Esophagus (tissue), 2 donors: Measurements from ENCODE around the gene LCN12. TPM values are rescaled to one million over a fixed set of nuclear protein-coding genes. Genes with fewer than 3 reads are reported as not detected.

Source experiments
- H3K27ac ChIP-seq, 2 donors: one replicate each; pipeline ENCODE4 v1.5.1; 2013; ENCODE audit warnings: low read depth in 2 of 2, mild to moderate bottlenecking in 2 of 2, inconsistent platforms in 1 of 2, low read length in 1 of 2, moderate library complexity in 1 of 2
- H3K27me3 ChIP-seq, 2 donors: one replicate each; pipeline ENCODE4 v1.6.1; 2013; ENCODE audit warnings: low read length in 2 of 2, control low read depth in 1 of 2, mild to moderate bottlenecking in 1 of 2; ENCODE audit not compliant: insufficient read depth in 2 of 2, control insufficient read depth in 1 of 2
- H3K36me3 ChIP-seq, 2 donors: one replicate each; pipeline ENCODE4 v1.6.1; 2013; ENCODE audit warnings: low read length in 1 of 2; ENCODE audit not compliant: control insufficient read depth in 2 of 2, insufficient read depth in 2 of 2
- H3K4me1 ChIP-seq, 2 donors: one replicate each; pipeline ENCODE4 v1.6.1; 2013; ENCODE audit warnings: low read length in 1 of 2; ENCODE audit not compliant: control insufficient read depth in 2 of 2, insufficient read depth in 2 of 2
- H3K4me3 ChIP-seq, 2 donors: one replicate each; pipeline ENCODE4 v1.5.1; 2013; ENCODE audit warnings: low read length in 2 of 2, mild to moderate bottlenecking in 2 of 2, low read depth in 1 of 2, moderate library complexity in 1 of 2
- H3K9me3 ChIP-seq, 2 donors: one replicate each; pipeline ENCODE4 v1.6.1; 2013; ENCODE audit warnings: mild to moderate bottlenecking in 2 of 2, low read depth in 1 of 2, low read length in 1 of 2, moderate library complexity in 1 of 2; ENCODE audit not compliant: control insufficient read depth in 2 of 2, insufficient read depth in 1 of 2
- WGBS, 2 donors: extraction: QIAGEN DNeasy Blood & Tissue Kit; methylation state at CpG; one replicate each; pipeline ENCODE4 v1.1.7; 2013; 5-methylcytosine and 5-hydroxymethylcytosine counted together
- polyA plus RNA-seq, 2 donors: library from polyadenylated mRNA; stranded (reverse); fragments of 200-250 nt; gene quantifications; one replicate each; pipeline ENCODE4 v1.2.3, GENCODE V29; 2013
- donor health status: healthy with polysubstance abuse.
- donor health status: Bipolar disorder and iron deficiency.

The LCN12 gene, protein sequence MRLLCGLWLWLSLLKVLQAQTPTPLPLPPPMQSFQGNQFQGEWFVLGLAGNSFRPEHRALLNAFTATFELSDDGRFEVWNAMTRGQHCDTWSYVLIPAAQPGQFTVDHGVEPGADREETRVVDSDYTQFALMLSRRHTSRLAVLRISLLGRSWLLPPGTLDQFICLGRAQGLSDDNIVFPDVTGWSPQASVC
- under 1 TPM; 0.24 to 0.77 TPM for polyA plus RNA-seq

DNA sequence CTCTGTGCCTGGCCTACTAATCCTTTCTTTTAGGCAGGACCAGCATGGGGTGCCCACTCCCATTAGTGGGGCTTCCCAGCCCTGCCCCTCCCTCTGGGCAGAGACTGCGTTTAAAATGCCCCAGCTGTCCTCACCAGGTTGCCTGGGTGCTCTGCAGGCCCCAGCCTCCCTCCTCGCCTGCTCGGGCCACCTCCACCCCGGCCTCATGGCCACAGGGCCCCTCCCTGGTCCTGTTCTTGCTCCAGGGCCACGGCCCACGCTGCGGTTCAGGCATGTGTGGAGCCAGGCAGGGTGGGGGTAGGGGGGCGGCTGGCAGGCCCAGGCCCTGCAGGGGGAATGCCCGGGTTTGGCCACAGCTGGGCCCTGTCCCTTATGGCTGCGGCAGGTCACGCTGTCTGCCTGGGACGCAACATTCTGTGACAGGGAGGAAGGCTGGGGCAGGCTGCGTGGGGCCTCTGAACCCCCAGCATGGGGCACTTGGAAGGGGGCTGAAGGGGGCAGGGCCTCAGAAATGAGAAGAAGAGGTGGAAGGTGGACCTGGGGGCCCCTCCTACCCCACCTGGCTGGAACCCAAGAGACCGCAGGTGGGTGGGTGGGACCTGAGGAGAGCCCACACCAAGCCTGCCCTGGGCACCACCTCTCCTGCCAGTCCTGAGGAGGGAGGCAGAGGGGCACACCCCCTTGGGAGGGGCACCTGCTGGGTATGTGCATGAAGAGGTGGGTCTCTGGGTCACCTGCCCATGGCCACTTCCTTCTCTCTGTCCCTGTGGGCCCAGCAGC lies at the start of gene LCN12:
LCN12 (plus strand) TSS at position 733 of the 780 bp plus-strand sequence. CDS start 55 bp downstream, outside the sequence.
- Histone ChIP-seq H3K27me3 (no peaks in the 10 kb centered on the region), H3K36me3 (no peaks in the 10 kb centered on the region), H3K27ac (no peak within 1 kb of the TSS), H3K4me3 (no peak within 1 kb of the TSS), H3K9me3 (no peaks in the 10 kb centered on the region), H3K4me1 (peaks cover 3 to 7% of the 10 kb centered on the region in 2 donors)
- 82% methylated on average over 14 of the region's 14 CpGs for WGBS, 2 donors

DNA sequence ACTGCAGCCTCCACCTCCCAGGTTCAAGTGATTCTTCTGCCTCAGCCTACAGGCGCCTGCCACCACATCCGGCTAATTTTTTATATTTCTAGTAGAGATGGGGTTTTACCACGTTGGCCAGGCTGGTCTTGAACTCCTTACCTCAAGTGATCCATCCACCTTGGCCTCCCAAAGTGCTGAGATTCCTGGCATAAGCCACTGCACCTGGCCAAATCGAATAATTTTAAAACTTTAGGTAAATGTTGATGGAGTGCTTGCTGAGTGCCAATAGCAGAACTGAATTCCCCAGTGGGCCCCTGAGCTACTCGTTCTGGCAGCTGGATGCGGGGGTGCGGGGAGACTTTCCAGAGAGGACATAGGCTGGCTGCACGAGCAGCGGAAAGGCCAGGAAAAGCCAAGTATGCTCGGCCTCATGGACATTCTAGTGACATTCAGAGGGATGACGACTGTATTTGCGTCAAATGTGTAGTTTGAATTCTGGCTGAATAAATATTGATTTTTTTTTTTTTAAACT lies 49.0 kb upstream of the LCN12 start:
- Histone ChIP-seq H3K4me1 (peaks cover 7 to 24% of the 10 kb centered on the region in 2 donors), H3K36me3 (peaks cover 7 to 21% of the 10 kb centered on the region in 2 donors), H3K27ac (peak overlapping the region; percentile 97 to 99), H3K9me3 (no peaks in the 10 kb centered on the region), H3K4me3 (no peak overlapping the region), H3K27me3 (no peaks in the 10 kb centered on the region)
- 50 to 55% methylated on average over 12 of the region's 12 CpGs for WGBS, 2 donors

DNA sequence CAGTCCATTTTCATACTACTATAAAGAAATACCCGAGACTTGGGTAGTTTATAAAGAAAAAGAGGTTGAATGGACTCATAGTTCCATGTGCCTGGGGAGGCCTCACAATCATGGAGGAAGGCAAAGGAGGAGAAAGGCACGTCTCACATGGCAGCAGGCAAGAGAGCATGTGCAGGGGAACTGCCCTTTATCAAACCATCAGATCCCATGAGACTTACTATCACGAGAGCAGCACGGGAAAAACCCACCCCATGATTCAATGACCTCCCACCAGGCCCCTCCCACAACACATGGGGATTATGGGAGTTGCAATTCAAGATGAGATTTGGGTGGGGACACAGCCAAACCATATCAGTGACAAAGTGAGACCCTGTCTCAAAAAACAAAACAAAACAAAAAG lies 45.8 kb upstream of the LCN12 start:
- no peak overlapping the region for H3K27ac ChIP-seq
- WGBS, 2 donors = 77 to 79% methylated on average over 4 of the region's 4 CpGs
- peaks cover 10 to 37% of the 10 kb centered on the region in 2 donors for H3K36me3 ChIP-seq

DNA sequence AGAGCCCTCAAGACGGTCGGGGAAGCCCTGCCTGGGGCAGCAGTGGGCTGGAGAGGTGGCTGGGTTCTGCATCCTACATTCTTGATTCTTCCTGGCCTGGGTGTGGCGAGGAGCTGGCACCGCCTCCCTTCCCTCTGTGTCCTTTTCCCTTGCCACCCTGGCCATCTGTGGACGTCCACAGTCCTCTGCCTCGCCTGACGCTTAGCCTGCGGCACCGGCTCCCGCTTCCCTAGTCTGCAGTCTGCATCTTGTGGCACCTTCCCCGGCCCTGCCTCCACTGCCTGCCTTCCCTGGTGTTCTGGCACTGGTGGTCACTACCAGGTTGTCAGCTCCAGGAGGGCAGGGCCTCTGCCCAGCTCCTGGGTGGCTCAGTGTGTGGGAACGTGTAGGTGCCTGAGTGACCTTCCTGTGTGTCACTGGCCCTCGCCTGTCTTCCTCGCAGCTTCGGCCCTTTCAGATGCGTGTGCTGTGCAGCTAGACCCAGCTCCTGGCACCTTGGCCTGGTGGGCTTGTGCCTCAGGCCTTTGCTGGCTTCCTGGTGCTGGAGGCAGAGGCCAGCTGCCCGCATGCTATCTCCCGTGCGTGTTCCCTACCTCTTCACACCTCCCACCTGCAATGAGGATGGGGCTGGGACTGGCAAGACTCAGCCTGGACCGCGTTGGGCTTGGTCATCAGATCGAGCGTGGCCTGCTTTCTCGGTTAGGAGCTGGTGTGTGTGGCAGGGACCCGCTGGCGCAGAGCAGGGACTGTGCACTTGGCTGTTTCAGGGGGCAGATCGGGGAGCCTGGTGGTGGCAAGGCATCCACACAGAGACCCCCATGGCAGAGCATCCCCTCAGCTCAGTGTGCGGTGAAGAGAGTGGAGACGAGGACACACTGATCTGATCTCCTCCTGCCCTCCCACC lies 44.8 kb upstream of the LCN12 start:
- Histone ChIP-seq H3K4me3 (no peak overlapping the region), H3K9me3 (no peaks in the 10 kb centered on the region), H3K4me1 (peaks cover 1 to 2% of the 10 kb centered on the region in 2 donors), H3K27ac (no peak overlapping the region), H3K27me3 (no peaks in the 10 kb centered on the region), H3K36me3 (peaks cover 10 to 37% of the 10 kb centered on the region in 2 donors)
- 94 to 96% methylated on average over 29 of the region's 29 CpGs for WGBS, 2 donors

More for the DNA sequence above, 45.8 kb upstream of the LCN12 start:
- H3K4me3 ChIP-seq = no peak overlapping the region
- no peaks in the 10 kb centered on the region for H3K9me3 ChIP-seq
- peaks cover 7 to 12% of the 10 kb centered on the region in 2 donors for H3K4me1 ChIP-seq
- H3K27me3 ChIP-seq = no peaks in the 10 kb centered on the region

DNA sequence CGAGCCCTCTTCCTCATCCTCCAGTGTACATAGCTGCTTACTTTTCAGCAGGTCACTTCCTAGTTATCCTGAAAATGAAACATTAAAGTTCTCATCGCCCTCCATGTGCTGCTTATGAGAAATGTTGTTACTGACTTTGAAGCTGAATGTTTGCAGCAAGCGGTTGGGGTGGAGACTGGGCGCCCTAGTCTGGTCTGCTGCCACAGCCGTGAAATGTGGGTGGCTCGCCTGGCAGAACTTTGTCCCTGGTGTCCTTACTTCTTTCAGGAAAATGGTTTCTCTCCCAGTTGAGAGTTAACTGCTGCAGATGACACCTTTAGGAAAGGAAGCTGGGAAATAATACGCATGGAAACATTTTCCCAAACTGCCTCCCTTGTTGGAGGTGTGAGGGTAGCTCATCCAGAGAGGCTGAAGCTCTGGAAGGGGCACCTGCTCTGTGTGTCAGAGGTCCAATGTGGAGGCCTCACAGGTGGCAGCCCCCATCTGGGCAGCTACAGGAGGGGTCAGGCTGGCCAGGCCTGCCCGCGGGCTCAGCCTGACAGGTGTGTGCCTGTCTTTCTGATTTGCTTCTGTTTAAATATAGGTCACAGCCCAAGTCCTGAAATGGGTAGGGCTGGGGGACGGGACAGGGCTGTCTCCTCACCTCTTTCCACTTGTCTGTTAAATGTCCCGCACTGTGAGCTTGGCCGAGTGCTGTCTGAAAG lies 41.7 kb upstream of the LCN12 start:
- WGBS, 2 donors = 87 to 92% methylated on average over 12 of the region's 12 CpGs
- Histone ChIP-seq H3K27ac (no peak overlapping the region), H3K4me3 (no peak overlapping the region), H3K4me1 (no peaks in the 10 kb centered on the region), H3K36me3 (peaks cover 10 to 52% of the 10 kb centered on the region in 2 donors), H3K27me3 (no peaks in the 10 kb centered on the region), H3K9me3 (no peaks in the 10 kb centered on the region)

DNA sequence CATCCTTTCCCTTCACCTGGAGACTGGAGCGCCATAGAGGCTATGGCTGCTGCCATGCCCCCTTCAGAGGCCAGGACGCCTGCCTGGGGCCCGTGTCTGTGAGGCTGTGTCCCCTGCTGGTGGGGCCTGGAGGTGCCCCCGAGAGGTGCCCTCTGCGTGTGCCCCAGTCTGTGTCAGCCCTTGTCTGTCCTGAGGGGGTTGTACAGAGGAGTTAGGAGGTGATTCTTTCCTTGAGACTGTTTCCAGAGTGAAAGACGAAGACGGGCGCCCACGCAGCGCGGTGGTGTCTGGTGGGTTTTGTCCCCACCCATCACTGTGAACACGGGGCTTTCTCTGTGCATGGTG lies 41.2 kb upstream of the LCN12 start:
- 90% methylated on average over 12 of the region's 12 CpGs for WGBS, 2 donors
- peaks cover 10 to 56% of the 10 kb centered on the region in 2 donors for H3K36me3 ChIP-seq
- no peaks in the 10 kb centered on the region for H3K4me1 ChIP-seq
- no peaks in the 10 kb centered on the region for H3K27me3 ChIP-seq
- no peak overlapping the region for H3K4me3 ChIP-seq
- no peak overlapping the region for H3K27ac ChIP-seq
- H3K9me3 ChIP-seq = no peaks in the 10 kb centered on the region

DNA sequence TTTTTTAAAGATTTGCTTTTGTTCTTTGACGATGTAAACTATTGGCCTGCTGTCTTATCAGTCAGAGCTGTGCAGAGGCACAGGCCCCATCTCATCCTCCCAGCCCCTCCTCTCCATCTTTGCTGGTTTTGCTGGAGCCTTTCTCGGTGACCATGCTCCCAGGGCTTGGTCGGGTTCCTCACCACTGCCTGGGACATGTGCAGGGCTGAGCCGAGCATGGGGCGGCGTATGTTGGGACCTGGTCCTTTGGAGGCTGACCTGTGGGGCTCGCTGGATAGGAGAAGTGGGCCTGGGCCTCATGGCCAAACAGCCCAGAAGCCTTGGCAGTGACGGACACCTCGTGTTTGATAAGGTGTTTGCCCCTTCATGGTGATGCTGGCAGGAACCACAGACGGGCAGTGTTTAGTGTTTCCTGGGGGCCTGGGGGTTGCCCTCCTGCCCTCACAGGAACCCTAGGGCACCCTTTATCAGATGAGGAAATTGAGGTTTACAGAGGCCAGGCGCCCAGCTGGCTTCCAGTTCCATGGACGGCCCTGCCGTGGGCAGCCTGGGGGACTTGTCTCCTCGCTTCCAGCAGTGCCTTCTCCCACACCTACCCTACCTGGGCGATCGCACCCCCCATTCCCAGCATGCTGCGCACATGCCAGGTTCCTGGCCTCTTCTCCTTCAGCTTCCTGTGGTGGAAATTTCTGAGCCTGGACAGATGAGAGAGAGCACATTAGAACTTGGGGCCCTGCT lies 38.2 kb upstream of the LCN12 start:
- peaks cover 3 to 60% of the 10 kb centered on the region in 2 donors for H3K36me3 ChIP-seq
- WGBS, 2 donors = 93% methylated on average over 17 of the region's 17 CpGs
- H3K27ac ChIP-seq = no peak overlapping the region
- no peak overlapping the region for H3K4me3 ChIP-seq
- no peaks in the 10 kb centered on the region for H3K9me3 ChIP-seq
- no peaks in the 10 kb centered on the region for H3K4me1 ChIP-seq
- no peaks in the 10 kb centered on the region for H3K27me3 ChIP-seq

DNA sequence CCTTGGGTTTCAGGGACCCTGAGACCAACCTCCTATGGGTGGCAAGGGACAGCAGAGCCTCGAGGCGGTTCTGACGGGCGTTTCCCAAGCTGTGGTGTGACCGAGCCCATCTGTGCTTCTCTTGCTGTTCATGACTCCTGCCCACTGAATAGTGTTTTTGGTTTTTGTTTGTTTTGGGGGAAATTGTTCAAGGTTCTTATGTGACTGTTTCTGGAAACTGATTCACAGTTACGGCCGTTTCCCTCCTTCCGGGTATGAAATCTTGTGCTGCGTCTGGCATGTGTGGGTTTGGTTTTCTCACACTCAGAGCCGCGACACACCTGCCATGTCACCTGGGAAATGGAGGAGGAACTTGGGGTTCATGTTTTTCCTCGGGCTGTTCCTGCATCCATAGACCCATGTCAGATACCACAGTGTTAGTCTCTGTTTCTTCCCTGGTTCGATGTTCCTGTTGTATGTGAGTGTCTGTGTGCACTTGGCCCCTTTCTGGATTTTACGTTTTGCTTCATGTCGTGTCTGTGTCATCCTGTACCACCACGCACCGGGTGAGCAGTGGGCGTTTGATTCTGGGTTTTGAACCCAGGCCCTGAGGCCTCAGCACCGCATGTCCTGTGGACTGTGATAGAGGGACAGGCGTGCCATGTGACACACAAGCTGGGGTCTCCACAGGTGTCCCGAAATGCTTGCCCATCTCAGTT lies 36.3 kb upstream of the LCN12 start:
- no peaks in the 10 kb centered on the region for H3K4me1 ChIP-seq
- no peak overlapping the region for H3K27ac ChIP-seq
- peaks cover 3 to 58% of the 10 kb centered on the region in 2 donors for H3K36me3 ChIP-seq
- 85% methylated on average over 21 of the region's 21 CpGs for WGBS, 2 donors
- no peaks in the 10 kb centered on the region for H3K9me3 ChIP-seq
- H3K27me3 ChIP-seq = no peaks in the 10 kb centered on the region
- no peak overlapping the region for H3K4me3 ChIP-seq
